ENCODE measurements around the gene C11orf98.
A peak's percentile ranks its signal among the peaks of the same experiment; 100 is the strongest.
"Not testable (repeated sequence)": the region's sequence is repeated elsewhere in the genome, so short reads cannot be mapped to it uniquely, and the experiment has no call there.

The C11orf98 gene

GRCh38 chr11:62706850-62707247 is 41.8 kb upstream of the C11orf98 start:
- peak overlapping the region; percentile 76 for H3K4me3 ChIP-seq
- peak overlapping the region; percentile 99 for H3K4me2 ChIP-seq
- no peak for TF ChIP-seq Cebpa-rat (IDR thresholded peaks at IDR 0.05)
- H3K9me3 ChIP-seq = no peaks in the 10 kb centered on the region
- H3K4me1 ChIP-seq = peaks cover 51% of the 10 kb centered on the region
- H3K27me3 ChIP-seq = no peaks in the 10 kb centered on the region
- peak overlapping the region; percentile 56; the same call in 1 of the 2 replicates for H3K27ac ChIP-seq
- H3K36me3 ChIP-seq = peaks cover 41% of the 10 kb centered on the region
- H4K20me1 ChIP-seq = no peaks in the 10 kb centered on the region
- H3K9ac ChIP-seq = peak overlapping the region; percentile 67; the same call in 1 of the 2 replicates

GRCh38 chr11:62705880-62706849 is 41.2 kb upstream of the C11orf98 start:
- no peaks in the 10 kb centered on the region for H3K9me3 ChIP-seq
- H3K4me3 ChIP-seq = peak overlapping the region; percentile 76
- no peaks in the 10 kb centered on the region for H4K20me1 ChIP-seq
- no peak for TF ChIP-seq Cebpa-rat (IDR thresholded peaks at IDR 0.05)
- peaks cover 51% of the 10 kb centered on the region for H3K4me1 ChIP-seq
- peak overlapping the region; percentile 99 for H3K4me2 ChIP-seq
- peak overlapping the region; percentile 56 for H3K27ac ChIP-seq
- peak overlapping the region; percentile 72 for H3K9ac ChIP-seq
- H3K27me3 ChIP-seq = no peaks in the 10 kb centered on the region
- H3K36me3 ChIP-seq = peaks cover 41% of the 10 kb centered on the region

DNA sequence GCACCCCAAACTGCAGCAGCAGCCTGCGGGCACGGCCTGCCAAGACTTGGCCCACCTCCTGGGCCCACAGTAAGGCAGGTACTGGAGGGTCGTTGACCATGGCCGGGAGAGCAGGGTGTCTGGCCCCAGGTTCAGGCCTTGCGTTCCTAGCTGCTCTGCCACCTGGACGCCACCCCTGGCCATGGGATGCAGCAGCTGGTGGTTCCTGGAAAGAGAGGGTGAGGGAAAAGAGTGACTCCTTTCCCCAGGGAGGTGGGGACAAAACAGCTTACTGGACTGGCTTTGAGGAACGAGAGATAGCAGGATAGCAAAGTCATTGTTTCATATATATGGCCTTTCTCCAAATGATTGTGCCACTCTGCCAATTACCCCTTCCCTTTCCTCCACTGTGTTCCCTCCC is 40.4 kb upstream of the C11orf98 start:
- peak overlapping the region; percentile 99 for H3K4me2 ChIP-seq
- H3K27me3 ChIP-seq = no peaks in the 10 kb centered on the region
- peak overlapping the region; percentile 38 for H3K27ac ChIP-seq
- peaks cover 49% of the 10 kb centered on the region for H3K4me1 ChIP-seq
- peaks cover 41% of the 10 kb centered on the region for H3K36me3 ChIP-seq
- no peak for TF ChIP-seq Cebpa-rat (IDR thresholded peaks at IDR 0.05)
- no peaks in the 10 kb centered on the region for H4K20me1 ChIP-seq
- H3K4me3 ChIP-seq = peak overlapping the region; percentile 76
- H3K9me3 ChIP-seq = no peaks in the 10 kb centered on the region
- peak overlapping the region; percentile 72 for H3K9ac ChIP-seq

- not testable (repeated sequence) for H3K4me2 ChIP-seq, H3K9me3 ChIP-seq, H4K20me1 ChIP-seq, H3K9ac ChIP-seq, H3K4me3 ChIP-seq, H3K27me3 ChIP-seq, H3K27ac ChIP-seq
- peaks cover 52% of the 10 kb centered on the region for H3K36me3 ChIP-seq
- H3K4me1 ChIP-seq = peaks cover 40% of the 10 kb centered on the region
These were observed 38.9 kb upstream of the C11orf98 start for GRCh38 chr11:62703921-62704320.

DNA sequence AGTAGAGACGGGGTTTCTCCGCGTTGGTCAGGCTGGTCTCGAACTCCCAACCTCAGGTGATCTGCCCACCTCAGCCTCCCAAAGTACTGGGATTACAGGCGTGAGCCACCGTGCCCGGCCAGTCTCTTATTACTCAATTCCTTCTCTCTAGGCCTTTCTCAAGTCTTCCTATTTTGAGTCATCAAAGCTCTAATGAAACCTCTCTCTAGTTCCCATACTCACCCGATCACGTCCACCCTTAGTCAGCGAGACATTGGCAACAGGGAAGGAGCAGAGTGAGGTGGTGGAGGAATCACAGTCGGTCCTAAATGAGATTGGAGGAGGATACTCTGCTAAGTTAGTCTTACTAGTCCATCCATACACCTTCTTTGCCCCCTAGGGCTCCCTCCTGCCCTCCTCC is 37.2 kb upstream of the C11orf98 start:
- TF ChIP-seq Cebpa-rat (IDR thresholded peaks at IDR 0.05) = no peak
- H3K9me3 ChIP-seq = no peaks in the 10 kb centered on the region
- H4K20me1 ChIP-seq = no peaks in the 10 kb centered on the region
- H3K27ac ChIP-seq = no peak overlapping the region
- H3K4me2 ChIP-seq = no peak overlapping the region
- H3K4me3 ChIP-seq = no peak overlapping the region
- peaks cover 23% of the 10 kb centered on the region for H3K4me1 ChIP-seq
- peaks cover 58% of the 10 kb centered on the region for H3K36me3 ChIP-seq
- no peaks in the 10 kb centered on the region for H3K27me3 ChIP-seq
- H3K9ac ChIP-seq = no peak overlapping the region

GRCh38 chr11:62694455-62695167 is 29.6 kb upstream of the C11orf98 start:
- H3K9me3 ChIP-seq = no peaks in the 10 kb centered on the region
- H3K36me3 ChIP-seq = peaks cover 63% of the 10 kb centered on the region
- no peak for TF ChIP-seq Cebpa-rat (IDR thresholded peaks at IDR 0.05)
- H3K4me2 ChIP-seq = no peak overlapping the region
- H3K4me1 ChIP-seq = 0 out of 2 replicates have a peak, but pooled peaks cover 7% of the 10 kb centered on the region
- H4K20me1 ChIP-seq = no peaks in the 10 kb centered on the region
- H3K9ac ChIP-seq = no peak overlapping the region
- no peak overlapping the region for H3K27ac ChIP-seq
- H3K4me3 ChIP-seq = no peak overlapping the region
- H3K27me3 ChIP-seq = no peaks in the 10 kb centered on the region

GRCh38 chr11:62693624-62694023 is 28.6 kb upstream of the C11orf98 start:
- H4K20me1 ChIP-seq, H3K4me2 ChIP-seq, H3K4me3 ChIP-seq, H3K9ac ChIP-seq, H3K27me3 ChIP-seq, H3K4me1 ChIP-seq, H3K27ac ChIP-seq, H3K9me3 ChIP-seq: not testable (repeated sequence)
- H3K36me3 ChIP-seq = peaks cover 59% of the 10 kb centered on the region

DNA sequence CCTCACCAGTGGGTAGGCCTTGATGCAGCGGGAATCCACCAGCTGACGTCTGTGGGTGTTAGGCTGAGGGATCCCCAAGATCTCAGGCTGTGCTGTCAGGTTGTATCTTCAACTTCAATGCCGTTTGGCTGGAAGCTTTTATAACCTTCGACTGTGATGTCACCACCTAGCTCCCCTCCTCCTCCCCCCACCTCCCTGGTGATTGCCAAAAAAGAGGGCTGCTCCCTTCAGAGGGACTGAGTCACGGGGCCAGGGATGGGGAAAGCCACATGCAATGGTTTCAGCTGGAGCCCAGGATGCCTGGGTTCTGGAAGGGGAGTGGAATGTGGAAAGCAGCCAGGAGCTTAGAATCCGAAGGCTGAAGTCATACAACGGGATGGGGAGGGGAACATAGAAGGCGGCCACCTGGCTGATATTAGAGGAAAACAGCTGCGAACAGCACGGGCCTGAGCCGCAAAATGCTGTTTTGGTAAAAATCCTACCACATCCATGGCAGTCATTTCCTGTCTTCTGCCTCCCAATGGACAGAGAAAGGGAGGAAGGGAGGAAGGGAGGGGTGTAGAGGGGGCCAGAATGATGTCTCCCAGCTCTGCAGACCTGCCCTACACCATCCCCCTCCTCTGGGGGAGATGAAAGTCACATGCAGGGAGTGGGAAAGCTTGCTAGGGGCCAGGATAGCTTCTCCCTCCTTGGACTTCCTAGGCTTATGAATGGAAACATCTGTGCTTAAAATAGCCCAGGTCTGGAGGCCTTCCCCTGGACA is 24.6 kb upstream of the C11orf98 start, which contains the start of gene LRRN4CL:
TSS of gene LRRN4CL (minus strand) at position 110 of the 763 bp plus-strand sequence. CDS start 1,022 bp downstream, outside the sequence.
- Histone ChIP-seq H3K27ac (no peak within 1 kb of the TSS), H3K4me2 (no peak within 1 kb of the TSS)

DNA sequence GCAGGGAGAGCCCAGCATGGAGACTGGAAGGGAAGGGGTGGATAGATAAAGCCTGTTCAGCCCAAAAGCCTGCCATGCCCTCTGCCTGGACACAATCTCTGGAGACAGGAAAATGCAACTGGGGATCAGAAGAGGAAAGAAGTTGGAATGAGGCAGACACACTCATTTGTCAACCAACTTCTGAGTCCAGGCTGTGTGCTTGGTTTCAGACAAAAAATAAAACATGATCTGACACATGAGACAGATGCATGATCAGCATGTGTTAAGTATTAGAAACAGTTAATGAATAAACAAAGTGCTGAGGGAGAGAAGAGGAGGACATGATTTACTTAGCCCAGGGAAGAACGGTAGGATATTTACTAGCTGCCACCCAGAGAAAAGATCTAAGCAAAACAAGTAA is 23.5 kb upstream of the C11orf98 start:
- Histone ChIP-seq H3K4me3 (no peak overlapping the region), H3K27me3 (no peaks in the 10 kb centered on the region), H3K4me2 (no peak overlapping the region), H3K27ac (no peak overlapping the region), H3K36me3 (peaks cover 42% of the 10 kb centered on the region), H3K9ac (no peak overlapping the region), H3K4me1 (no peaks in the 10 kb centered on the region), H3K9me3 (no peaks in the 10 kb centered on the region), H4K20me1 (no peaks in the 10 kb centered on the region)
- no peak for TF ChIP-seq Cebpa-rat (IDR thresholded peaks at IDR 0.05)

More for the DNA sequence above, 24.6 kb upstream of the C11orf98 start, which contains the start of gene LRRN4CL:
- H3K4me3 ChIP-seq = no peak within 1 kb of the TSS
- H3K36me3 ChIP-seq = peaks cover 52% of the 10 kb centered on the region
- H3K9ac ChIP-seq = no peak within 1 kb of the TSS
- no peaks in the 10 kb centered on the region for H3K27me3 ChIP-seq
- H3K9me3 ChIP-seq = no peaks in the 10 kb centered on the region
- no peak for TF ChIP-seq Cebpa-rat (IDR thresholded peaks at IDR 0.05)
- H3K4me1 ChIP-seq = 0 out of 2 replicates have a peak, but pooled peaks cover 3% of the 10 kb centered on the region
- H4K20me1 ChIP-seq = no peaks in the 10 kb centered on the region

Measured in BLaER1 (cell line).